Caco-2 (cell line): ENCODE data around the gene PPP1R3E. TPM values are rescaled to one million over a fixed set of nuclear protein-coding genes. Genes with fewer than 3 reads are reported as not detected.
"Not testable (repeated sequence)": the region's sequence is repeated elsewhere in the genome, so short reads cannot be mapped to it uniquely, and the experiment has no call there.

Source experiments
- BruUV-seq: library from RNA; stranded (reverse); fragments of 400-500 nt; replicated peaks from 2 replicates; lab custom pipeline; 2021; lab: Mats Ljungman, UMichigan
- CTCF ChIA-PET: fragments of 300-600 bp; sonication (Branson Sonifier 250); formaldehyde crosslinking; loops from one replicate; lab custom pipeline; 2022; ENCODE audit warnings: antibody characterized with exemption; lab: Charles Lee
- POLR2A ChIA-PET: fragments of 300-600 bp; sonication (Branson Sonifier 250); formaldehyde crosslinking; loops from one replicate; lab custom pipeline; 2022; ENCODE audit warnings: antibody characterized with exemption; lab: Charles Lee
- DNase-seq, 2 experiments: peaks; one replicate each; pipeline versions ENCODE4 v3.0.0 to v3.0.0-alpha.2; 2020 to 2022
- H3K27me3 ChIP-seq: replicated peaks from 2 replicates; pipeline ENCODE4 v1.6.0; 2011; ENCODE audit warnings: low read length; ENCODE audit not compliant: control insufficient read depth, insufficient read depth
- H3K36me3 ChIP-seq: 2 replicates; pipeline ENCODE4 v1.5.1; 2011; ENCODE audit warnings: low read length; ENCODE audit not compliant: control insufficient read depth, insufficient read depth
- H3K4me1 ChIP-seq: fragments of 250-450 bp; sonication (Bioruptor Pico); 2 replicates; pipeline ENCODE4 v1.5.1; 2020; ENCODE audit warnings: mild to moderate bottlenecking
- H3K4me3 ChIP-seq: 2 replicates; pipeline ENCODE4 v1.5.1; 2011; ENCODE audit warnings: low read depth, mild to moderate bottlenecking, control low read depth, low read length
- H3K9me3 ChIP-seq: fragments of 250-450 bp; sonication (Bioruptor Pico); 2 replicates; pipeline ENCODE4 v1.5.1; 2020; ENCODE audit warnings: mild to moderate bottlenecking, moderate library complexity
- H3K27ac Mint-ChIP-seq: one replicate; pipeline ENCODE4 v1.8.0; 2022; ENCODE audit warnings: mixed read lengths; ENCODE audit not compliant: unreplicated experiment
- H3K27me3 Mint-ChIP-seq: one replicate; pipeline ENCODE4 v1.8.0; 2022; ENCODE audit warnings: mixed read lengths; ENCODE audit not compliant: insufficient read depth, unreplicated experiment
- H3K36me3 Mint-ChIP-seq: one replicate; pipeline ENCODE4 v1.8.0; 2022; ENCODE audit warnings: mild to moderate bottlenecking, mixed read lengths; ENCODE audit not compliant: insufficient read depth, unreplicated experiment
- H3K4me1 Mint-ChIP-seq: one replicate; pipeline ENCODE4 v1.8.0; 2022; ENCODE audit warnings: low read depth, mixed read lengths; ENCODE audit not compliant: unreplicated experiment
- H3K4me3 Mint-ChIP-seq: one replicate; pipeline ENCODE4 v1.8.0; 2022; ENCODE audit warnings: mild to moderate bottlenecking, moderate library complexity, mixed read lengths; ENCODE audit not compliant: unreplicated experiment
- H3K9me3 Mint-ChIP-seq: one replicate; pipeline ENCODE4 v1.8.0; 2022; ENCODE audit warnings: mixed read lengths; ENCODE audit not compliant: unreplicated experiment
- intact Hi-C: fragments of 100-400 bp; cut with micrococcal nuclease; formaldehyde crosslinking; loops from one replicate; pipeline ENCODE4 v1.10.0; 2022; ENCODE audit not compliant: unreplicated experiment
- total RNA-seq: library from RNA; stranded (reverse); gene quantifications from 2 replicates; pipeline ENCODE4 v1.2.3, GENCODE V29; 2022
- TF ChIP-seq, protein P1 (sequence below), 2 experiments: fragments of 200-600 bp in 1 of 2; IDR thresholded peaks; 1 replicate in 1 of 2; 2 replicates in 1 of 2; pipeline versions ENCODE4 v1.5.1 to v1.8.0; 2011 to 2022; ENCODE audit warnings: antibody characterized with exemption in 1 of 2, control low read depth in 1 of 2, inconsistent platforms in 1 of 2, low read depth in 1 of 2, low read length in 1 of 2, mild to moderate bottlenecking in 1 of 2, moderate library complexity in 1 of 2; ENCODE audit not compliant: insufficient read depth in 1 of 2, severe bottlenecking in 1 of 2, unreplicated experiment in 1 of 2

The PPP1R3E gene
- total RNA-seq, 1 experiment from 2014 or later: 5.9 TPM

DNA sequence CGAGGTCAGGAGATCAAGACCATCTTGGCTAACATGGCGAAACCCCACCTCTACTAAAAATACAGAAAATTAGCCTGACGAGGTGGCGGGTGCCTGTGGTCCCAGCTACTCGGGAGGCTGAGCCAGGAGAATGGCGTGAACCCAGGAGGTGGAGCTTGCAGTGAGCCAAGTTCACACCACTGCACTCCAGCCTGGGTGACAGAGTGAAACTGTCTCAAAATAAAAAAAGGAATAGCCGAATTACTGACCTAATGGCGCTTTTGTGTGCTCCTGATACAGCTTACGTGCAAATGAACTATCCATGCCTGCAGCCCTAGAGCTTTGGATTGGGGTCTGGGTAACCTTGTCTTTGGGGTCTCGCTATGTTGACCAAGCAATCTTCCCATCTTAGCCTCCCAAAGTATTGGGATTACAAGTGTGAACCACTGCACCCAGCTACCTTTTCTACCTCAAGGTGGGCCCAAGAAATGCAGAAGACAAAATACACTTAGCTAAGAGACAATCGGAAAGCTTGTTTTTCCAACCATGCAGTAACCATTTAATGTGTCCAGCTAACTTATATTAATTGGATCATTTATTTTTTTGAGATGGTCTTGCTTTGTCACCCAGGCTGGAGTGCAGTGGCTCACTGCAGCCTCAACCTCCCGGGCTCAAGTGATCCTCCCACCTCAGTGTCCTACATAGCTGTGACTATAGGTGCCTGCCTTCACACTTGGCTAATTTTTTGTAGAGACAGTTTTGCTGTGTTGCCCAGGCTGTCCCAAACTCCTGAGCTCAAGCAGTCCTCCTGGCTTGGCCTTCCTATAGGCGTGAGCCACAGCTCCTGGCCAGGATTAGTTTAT, 24.1 kb upstream of the PPP1R3E start:
- Mint-ChIP-seq H3K4me3 (no peak overlapping the region), H3K4me1 (peaks cover 7% of the 10 kb centered on the region), H3K27me3 (no peaks in the 10 kb centered on the region), H3K36me3 (peaks cover 50% of the 10 kb centered on the region), H3K9me3 (no peaks in the 10 kb centered on the region), H3K27ac (no peak overlapping the region)
- CTCF ChIA-PET: interaction anchor here (0.6 to 1.6 kb wide), 4 partner anchors 34 to 152 kb away, joined by 3 to 12 read pairs (median 4); no protein-coding TSS in a partner anchor
- BruUV-seq: no TSS peak
- DNase-seq: no peak
- Histone ChIP-seq H3K27me3 (no peaks in the 10 kb centered on the region), H3K36me3 (peaks cover 2% of the 10 kb centered on the region), H3K4me3 (no peak overlapping the region), H3K4me1 (no peaks in the 10 kb centered on the region), H3K9me3 (no peaks in the 10 kb centered on the region)
- TF ChIP-seq, protein P1, sequence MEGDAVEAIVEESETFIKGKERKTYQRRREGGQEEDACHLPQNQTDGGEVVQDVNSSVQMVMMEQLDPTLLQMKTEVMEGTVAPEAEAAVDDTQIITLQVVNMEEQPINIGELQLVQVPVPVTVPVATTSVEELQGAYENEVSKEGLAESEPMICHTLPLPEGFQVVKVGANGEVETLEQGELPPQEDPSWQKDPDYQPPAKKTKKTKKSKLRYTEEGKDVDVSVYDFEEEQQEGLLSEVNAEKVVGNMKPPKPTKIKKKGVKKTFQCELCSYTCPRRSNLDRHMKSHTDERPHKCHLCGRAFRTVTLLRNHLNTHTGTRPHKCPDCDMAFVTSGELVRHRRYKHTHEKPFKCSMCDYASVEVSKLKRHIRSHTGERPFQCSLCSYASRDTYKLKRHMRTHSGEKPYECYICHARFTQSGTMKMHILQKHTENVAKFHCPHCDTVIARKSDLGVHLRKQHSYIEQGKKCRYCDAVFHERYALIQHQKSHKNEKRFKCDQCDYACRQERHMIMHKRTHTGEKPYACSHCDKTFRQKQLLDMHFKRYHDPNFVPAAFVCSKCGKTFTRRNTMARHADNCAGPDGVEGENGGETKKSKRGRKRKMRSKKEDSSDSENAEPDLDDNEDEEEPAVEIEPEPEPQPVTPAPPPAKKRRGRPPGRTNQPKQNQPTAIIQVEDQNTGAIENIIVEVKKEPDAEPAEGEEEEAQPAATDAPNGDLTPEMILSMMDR (IDR thresholded peaks at IDR 0.05; ENCODE audit: insufficient read depth in 1 of 2, low read depth in 1 of 2, low read length in 1 of 2, severe bottlenecking in 1 of 2, unreplicated experiment in 1 of 2): no peak
- intact Hi-C loops: no loop called here
- POLR2A ChIA-PET: interaction anchor here (0.7 to 1.0 kb wide), 4 partner anchors 20 to 206 kb away, joined by 3 to 7 read pairs (median 5); partner anchors contain the start of genes BCL2L2 and SLC22A17

DNA sequence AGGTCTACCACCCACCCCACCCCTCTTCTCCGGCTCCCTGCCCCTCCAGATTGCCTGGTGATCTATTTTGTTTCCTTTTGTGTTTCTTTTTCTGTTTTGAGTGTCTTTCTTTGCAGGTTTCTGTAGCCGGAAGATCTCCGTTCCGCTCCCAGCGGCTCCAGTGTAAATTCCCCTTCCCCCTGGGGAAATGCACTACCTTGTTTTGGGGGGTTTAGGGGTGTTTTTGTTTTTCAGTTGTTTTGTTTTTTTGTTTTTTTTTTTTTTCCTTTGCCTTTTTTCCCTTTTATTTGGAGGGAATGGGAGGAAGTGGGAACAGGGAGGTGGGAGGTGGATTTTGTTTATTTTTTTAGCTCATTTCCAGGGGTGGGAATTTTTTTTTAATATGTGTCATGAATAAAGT, 23.1 kb upstream of the PPP1R3E start:
- BruUV-seq, H3K27me3 ChIP-seq, H3K27me3 Mint-ChIP-seq, DNase-seq, H3K4me1 ChIP-seq, H3K9me3 ChIP-seq, H3K27ac Mint-ChIP-seq, H3K9me3 Mint-ChIP-seq, CTCF ChIA-PET, H3K4me1 Mint-ChIP-seq, H3K4me3 ChIP-seq, H3K4me3 Mint-ChIP-seq, intact Hi-C loops, H3K36me3 ChIP-seq: not testable (repeated sequence)
- POLR2A ChIA-PET: interaction anchor here (0.7 to 1.0 kb wide), 2 partner anchors 19 to 205 kb away, joined by 6 to 7 read pairs; partner anchors contain the start of gene BCL2L2
- peaks cover 58% of the 10 kb centered on the region for H3K36me3 Mint-ChIP-seq

DNA sequence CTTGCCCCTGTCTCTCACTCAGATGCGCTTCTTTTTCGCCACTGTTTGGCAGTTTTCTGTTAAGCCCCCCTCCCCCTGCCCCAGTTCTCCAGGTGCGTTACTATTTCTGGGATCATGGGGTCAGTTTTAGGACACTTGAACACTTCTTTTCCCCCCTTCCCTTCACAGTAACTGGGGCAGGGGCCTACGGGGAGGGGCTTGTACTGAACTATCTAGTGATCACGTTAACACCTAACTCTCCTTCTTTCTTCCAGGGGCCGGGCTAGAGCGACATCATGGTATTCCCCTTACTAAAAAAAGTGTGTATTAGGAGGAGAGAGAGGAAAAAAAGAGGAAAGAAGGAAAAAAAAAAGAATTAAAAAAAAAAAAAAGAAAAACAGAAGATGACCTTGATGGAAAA, 22.3 kb upstream of the PPP1R3E start:
- no peaks in the 10 kb centered on the region for H3K27me3 ChIP-seq
- Mint-ChIP-seq H3K27me3 (no peaks in the 10 kb centered on the region), H3K27ac (no peak overlapping the region), H3K36me3 (peaks cover 66% of the 10 kb centered on the region), H3K4me1 (peaks cover 12% of the 10 kb centered on the region), H3K9me3 (no peaks in the 10 kb centered on the region), H3K4me3 (no peak overlapping the region)
- POLR2A ChIA-PET: no interaction called here
- no peaks in the 10 kb centered on the region for H3K9me3 ChIP-seq
- BruUV-seq: no TSS peak
- H3K4me3 ChIP-seq: no peak overlapping the region
- TF ChIP-seq, protein P1 (IDR thresholded peaks at IDR 0.05; ENCODE audit: insufficient read depth in 1 of 2, low read depth in 1 of 2, low read length in 1 of 2, severe bottlenecking in 1 of 2, unreplicated experiment in 1 of 2): no peak
- intact Hi-C loops: loop anchor here (5.0 kb wide), 2 partner anchors 142 to 718 kb away; partner anchors contain the start of gene NGDN
- DNase-seq: no peak
- peaks cover 6% of the 10 kb centered on the region for H3K4me1 ChIP-seq
- H3K36me3 ChIP-seq: peaks cover 2% of the 10 kb centered on the region
- CTCF ChIA-PET: no interaction called here
